Endothelial cell of umbilical vein (primary cell): ENCODE measurements around the gene ARID1B. TPM values are rescaled to one million over a fixed set of nuclear protein-coding genes. Genes with fewer than 3 reads are reported as not detected.

Experiments used
- BruUV-seq: library from RNA; stranded (reverse); fragments of 400-500 nt; replicated peaks from 2 replicates; lab custom pipeline; 2021; lab: Mats Ljungman, UMichigan
- CTCF ChIA-PET: fragments of 300-600, 350-600 bp; sonication (Branson Sonifier 250); formaldehyde crosslinking; loops from one replicate; lab custom pipeline; 2021; ENCODE audit warnings: antibody characterized with exemption, inconsistent platforms; lab: Charles Lee
- POLR2A ChIA-PET: fragments of 300-600, 350-600 bp; sonication (Branson Sonifier 250); formaldehyde crosslinking; loops from one replicate; lab custom pipeline; 2021; ENCODE audit warnings: antibody characterized with exemption, inconsistent platforms; lab: Charles Lee
- DNase-seq: peaks from one replicate; pipeline ENCODE4 v3.0.0-alpha.2; 2011; ENCODE audit warnings: low read depth, low spot score
- FAIRE-seq: peaks from 2 replicates; lab custom pipeline; 2011; peaks lifted over from hg19 to GRCh38; lab: Jason Lieb, UNC
- H2AFZ ChIP-seq: 2 replicates; pipeline ENCODE4 v1.6.0; 2012; ENCODE audit warnings: low read depth, low read length, control low read depth, inconsistent platforms
- H3K27ac ChIP-seq: 2 replicates; pipeline ENCODE4 v1.5.1; 2011; ENCODE audit warnings: low read depth, mild to moderate bottlenecking, control low read depth, low read length, moderate library complexity; ENCODE audit not compliant: insufficient read depth
- H3K27me3 ChIP-seq, 2 experiments: 2 replicates each; pipeline versions ENCODE4 v1.6.0 to v1.6.1; 2011; ENCODE audit warnings: low read length in 2 of 2, mixed read lengths in 1 of 2; ENCODE audit not compliant: control insufficient read depth in 2 of 2, insufficient read depth in 2 of 2
- H3K36me3 ChIP-seq, 2 experiments: 2 replicates in 1 of 2; 3 replicates in 1 of 2; pipeline ENCODE4 v1.5.1; 2011; ENCODE audit warnings: low read length in 2 of 2, mild to moderate bottlenecking in 1 of 2, moderate library complexity in 1 of 2; ENCODE audit not compliant: control insufficient read depth in 2 of 2, insufficient read depth in 2 of 2; ENCODE audit errors: extremely low read depth in 1 of 2
- H3K4me1 ChIP-seq: 3 replicates; pipeline ENCODE4 v1.5.1; 2011; ENCODE audit warnings: mild to moderate bottlenecking, low read length; ENCODE audit not compliant: control insufficient read depth, insufficient read depth; ENCODE audit errors: extremely low read depth
- H3K4me2 ChIP-seq: 2 replicates; pipeline ENCODE4 v1.6.1; 2011; ENCODE audit warnings: low read length, control low read depth, mixed read lengths; ENCODE audit not compliant: insufficient read depth
- H3K4me3 ChIP-seq, 3 experiments: fragments of 200-600 bp in 1 of 3; sonication (generic), shearing (Covaris generic) in 1 of 3; replicated peaks in 1 of 3; 2 replicates each; pipeline ENCODE4 v1.5.1; 2011 to 2016; ENCODE audit warnings: control low read depth in 3 of 3, low read length in 3 of 3, mild to moderate bottlenecking in 2 of 3, inconsistent platforms in 1 of 3, low read depth in 1 of 3, moderate library complexity in 1 of 3; ENCODE audit not compliant: insufficient read depth in 1 of 3
- H3K79me2 ChIP-seq: 2 replicates; pipeline ENCODE4 v1.6.0; 2012; ENCODE audit warnings: low read length, inconsistent platforms; ENCODE audit not compliant: control insufficient read depth, insufficient read depth
- H3K9ac ChIP-seq: replicated peaks from 2 replicates; pipeline ENCODE3; 2011; ENCODE audit warnings: low read length, control low read depth; ENCODE audit not compliant: insufficient read depth; ENCODE audit errors: extremely low read depth
- H3K9me1 ChIP-seq: replicated peaks from 3 replicates; pipeline ENCODE4 v1.6.0; 2011; ENCODE audit warnings: mild to moderate bottlenecking, low read length; ENCODE audit not compliant: control insufficient read depth, insufficient read depth; ENCODE audit errors: extremely low read depth
- H3K9me3 ChIP-seq: replicated peaks from 2 replicates; pipeline ENCODE4 v1.5.1; 2012; ENCODE audit warnings: low read length, inconsistent platforms; ENCODE audit not compliant: control insufficient read depth, insufficient read depth
- H4K20me1 ChIP-seq: replicated peaks from 2 replicates; pipeline ENCODE3; 2011; ENCODE audit warnings: mild to moderate bottlenecking, low read length; ENCODE audit not compliant: control insufficient read depth, insufficient read depth; ENCODE audit errors: extremely low read depth
- CTCF ChIP-seq, 2 donors: IDR thresholded peaks; 1 replicate in 1 of 2; 2 replicates in 1 of 2; pipeline ENCODE4 v1.5.1; 2011; ENCODE audit warnings: low read length in 2 of 2, mild to moderate bottlenecking in 2 of 2, moderate library complexity in 2 of 2, control low read depth in 1 of 2, inconsistent platforms in 1 of 2, low read depth in 1 of 2; ENCODE audit not compliant: insufficient read depth in 1 of 2; ENCODE audit errors: extremely low read depth in 1 of 2
- EZH2 ChIP-seq: IDR thresholded peaks from 2 replicates; pipeline ENCODE4 v1.6.1; 2012; ENCODE audit warnings: borderline replicate concordance, low read depth, mild to moderate bottlenecking, moderate library complexity, low read length, inconsistent platforms; ENCODE audit not compliant: severe bottlenecking
- FOS ChIP-seq: IDR thresholded peaks from 2 replicates; pipeline ENCODE4 v1.6.1; 2011; ENCODE audit warnings: mild to moderate bottlenecking, low read length, moderate library complexity, borderline replicate concordance; ENCODE audit not compliant: insufficient read depth
- GATA2 ChIP-seq: IDR thresholded peaks from 2 replicates; pipeline ENCODE4 v1.7.0; 2011; ENCODE audit warnings: low read depth, mild to moderate bottlenecking, moderate library complexity, mixed read lengths, low read length; ENCODE audit not compliant: insufficient read length, insufficient read depth
- JUN ChIP-seq: IDR thresholded peaks from 2 replicates; pipeline ENCODE4 v1.6.1; 2011; ENCODE audit warnings: borderline replicate concordance, low read depth; ENCODE audit not compliant: insufficient read length, insufficient read depth
- MAX ChIP-seq: IDR thresholded peaks from 2 replicates; pipeline ENCODE4 v1.6.1; 2011; ENCODE audit not compliant: insufficient read depth, insufficient read length
- MYC ChIP-seq: IDR thresholded peaks from one replicate; pipeline ENCODE4 v1.6.1; 2011; ENCODE audit warnings: mild to moderate bottlenecking, low read depth, low read length
- POLR2A ChIP-seq: IDR thresholded peaks from 2 replicates; pipeline ENCODE4 v1.6.1; 2012; ENCODE audit warnings: low read depth, mild to moderate bottlenecking, control low read depth, low read length
- POLR2AphosphoS5 ChIP-seq: IDR thresholded peaks from 2 replicates; pipeline ENCODE4 v1.6.1; 2012; ENCODE audit warnings: low read depth, mild to moderate bottlenecking, control low read depth, low read length, moderate library complexity; ENCODE audit not compliant: insufficient read depth
- dilution Hi-C: fragments of 300-500 bp; cut with MboI; formaldehyde crosslinking; loops from one replicate; pipeline ENCODE4 v1.15.0; 2019; ENCODE audit warnings: low sequenced_read_pairs; ENCODE audit not compliant: extremely low pct_ligation_motif_present
- intact Hi-C: fragments of 100-400 bp; cut with micrococcal nuclease; formaldehyde crosslinking; loops from one replicate; pipeline ENCODE4 v1.10.0; 2022
- polyA plus RNA-seq, 4 experiments: library from polyadenylated mRNA; depleted of rRNA in 3 of 4; stranded (reverse) in 3 of 4; unstranded in 1 of 4; fragments of >200 nt; gene quantifications; 2 replicates each; pipeline versions ENCODE4 v1.2.1 to v1.2.3, GENCODE V29; 2011 to 2012; ENCODE audit warnings: missing spikeins in 1 of 4
- total RNA-seq: library from RNA; stranded (reverse); gene quantifications from 2 replicates; pipeline ENCODE4 v1.2.3, GENCODE V29; 2021

The ARID1B gene
- total and polyA plus RNA-seq, 2 donors (not counting 3 experiments of a cell fraction or from before 2014, with no cell fraction given) = 21.8 to 89.5 TPM

GRCh38 chr6:156786652-156787051 is 9.5 kb downstream of the ARID1B start:
- Histone ChIP-seq H3K9me3 (no peaks in the 10 kb centered on the region), H3K4me3 (no peak overlapping the region), H3K4me1 (peaks cover 24% of the 10 kb centered on the region), H3K27me3 (no peaks in the 10 kb centered on the region), H4K20me1 (peaks cover 21% of the 10 kb centered on the region), H3K79me2 (peaks cover 98% of the 10 kb centered on the region), H2AFZ (no peak overlapping the region), H3K9ac (no peak overlapping the region), H3K27ac (no peak overlapping the region), H3K36me3 (peaks cover 2 to 3% of the 10 kb centered on the region in 2 experiments), H3K9me1 (no peaks in the 10 kb centered on the region), H3K4me2 (no peak overlapping the region)
- TF ChIP-seq JUN (no peak), EZH2 (no peak), POLR2AphosphoS5 (no peak), MYC (no peak), MAX (no peak), CTCF (IDR thresholded peaks at IDR 0.05; ENCODE audit: extremely low read depth in 1 of 2, insufficient read depth in 1 of 2, low read depth in 1 of 2, low read length in 2 of 2) (no peak), POLR2A (no peak), GATA2 (no peak), FOS (no peak)
- ChIA-PET CTCF (interaction anchor here (0.6 to 1.1 kb wide), 2 partner anchors 8 to 22 kb away, joined by 3 read pairs; no protein-coding TSS in a partner anchor), POLR2A (interaction anchor here (0.8 kb wide), 1 partner anchor 10 kb away, joined by 3 read pairs; no protein-coding TSS in a partner anchor)
- BruUV-seq = no TSS peak
- dilution Hi-C loops = no loop called here
- intact Hi-C loops = loop anchor here (10.0 kb wide), 1 partner anchor 622 kb away; no protein-coding TSS in a partner anchor
- DNase-seq (no peak), FAIRE-seq (no peak)
